NCI-H82 treated with DMSO at 0.1 percent for 48 hours (cell line): ENCODE data around the gene TBC1D3C.
"Not testable (repeated sequence)": the region's sequence is repeated elsewhere in the genome, so short reads cannot be mapped to it uniquely, and the experiment has no call there.

Experiments
- DNase-seq: peaks from one replicate; lab custom pipeline; 2025; ENCODE audit not compliant: unreplicated experiment; lab: John Stamatoyannopoulos, UW

TBC1D3C gene

GRCh38 chr17:38068534-38068933, at the start of gene TBC1D3C:
TBC1D3C (minus strand) TSS chr17:38068634; CDS start chr17:38067066, 1,568 bp downstream.
- not testable (repeated sequence) for DNase-seq

- DNase-seq, result not testable (repeated sequence)
Observed at GRCh38 chr17:38099262-38099661, 30.8 kb upstream of the TBC1D3C start.

- DNase-seq, result not testable (repeated sequence)
Observed at GRCh38 chr17:38094059-38094694, 25.7 kb upstream of the TBC1D3C start.

- DNase-seq, result not testable (repeated sequence)
Observed at GRCh38 chr17:38088120-38088519, 19.7 kb upstream of the TBC1D3C start.

- not testable (repeated sequence) for DNase-seq
Observed at GRCh38 chr17:38087344-38087743, 18.9 kb upstream of the TBC1D3C start.
